ENCODE data around the gene LACTB. TPM values are rescaled to one million over a fixed set of nuclear protein-coding genes. Genes with fewer than 3 reads are reported as not detected.

Gene LACTB
- total RNA-seq, 2 experiments from 2014 or later = 12.4 to 13.5 TPM

- ATAC-seq (ENCODE audit: low read depth) (no peak), DNase-seq (no peak)
- H3K27me3 Mint-ChIP-seq = no peaks in the 10 kb centered on the region
- H3K27ac Mint-ChIP-seq = peak overlapping the region; percentile 98
- H3K4me1 Mint-ChIP-seq = peaks cover 12% of the 10 kb centered on the region
- POLR2A ChIA-PET = interaction anchor here (0.5 to 1.9 kb wide), 13 partner anchors 8 to 122 kb away, joined by 3 to 28 read pairs (median 7); partner anchors contain the start of gene RAB8B
- peak overlapping the region; percentile 98 for H3K4me3 Mint-ChIP-seq
- H3K9me3 Mint-ChIP-seq = no peaks in the 10 kb centered on the region
- H3K36me3 Mint-ChIP-seq = peaks cover 25% of the 10 kb centered on the region
Measured at GRCh38 chr15:63156086-63156710, 34.5 kb downstream of the LACTB start.

- POLR2A ChIA-PET = interaction anchor here (0.9 to 1.9 kb wide), 18 partner anchors 8 to 347 kb away, joined by 3 to 28 read pairs (median 6); partner anchors contain the start of genes LACTB, RAB8B and USP3
- Mint-ChIP-seq H3K36me3 (peaks cover 21% of the 10 kb centered on the region), H3K4me3 (peak overlapping the region; percentile 98), H3K4me1 (peaks cover 9% of the 10 kb centered on the region), H3K9me3 (no peaks in the 10 kb centered on the region), H3K27me3 (no peaks in the 10 kb centered on the region), H3K27ac (peak overlapping the region; percentile 98)
- peak; percentile 35 for DNase-seq
- ATAC-seq (ENCODE audit: low read depth) = no peak
Measured at GRCh38 chr15:63156755-63157117, 35.1 kb downstream of the LACTB start.

- POLR2A ChIA-PET = interaction anchor here (0.7 to 1.9 kb wide), 19 partner anchors 9 to 347 kb away, joined by 3 to 28 read pairs (median 6); partner anchors contain the start of genes LACTB, RAB8B and USP3
- Mint-ChIP-seq H3K4me3 (peak within 1 kb of the TSS; percentile 98), H3K27me3 (no peaks in the 10 kb centered on the region), H3K4me1 (peaks cover 9% of the 10 kb centered on the region), H3K9me3 (no peaks in the 10 kb centered on the region), H3K36me3 (peaks cover 20% of the 10 kb centered on the region), H3K27ac (peak within 1 kb of the TSS; percentile 98)
- ATAC-seq (ENCODE audit: low read depth) (peak; percentile 97), DNase-seq (peak; percentile 87)
Measured at GRCh38 chr15:63157118-63157843, 35.6 kb downstream of the LACTB start, which contains the start of gene RPS27L. Gene RPS27L, minus strand, starts transcription at chr15:63157477. Its CDS starts 72 bp downstream, at chr15:63157405.

GRCh38 chr15:63157891-63158431 lies 36.3 kb downstream of the LACTB start:
- ATAC-seq (ENCODE audit: low read depth) (peak; percentile 5), DNase-seq (peak; percentile 41)
- Mint-ChIP-seq H3K4me3 (peak overlapping the region; percentile 86), H3K36me3 (peaks cover 15% of the 10 kb centered on the region), H3K27me3 (no peaks in the 10 kb centered on the region), H3K9me3 (no peaks in the 10 kb centered on the region), H3K27ac (peak overlapping the region; percentile 89), H3K4me1 (peaks cover 6% of the 10 kb centered on the region)
- POLR2A ChIA-PET = interaction anchor here (0.7 to 1.9 kb wide), 16 partner anchors 10 to 346 kb away, joined by 3 to 28 read pairs (median 6); partner anchors contain the start of genes LACTB, RAB8B and USP3

- Mint-ChIP-seq H3K4me3 (no peak overlapping the region), H3K9me3 (no peaks in the 10 kb centered on the region), H3K4me1 (peaks cover 2% of the 10 kb centered on the region), H3K27me3 (no peaks in the 10 kb centered on the region), H3K36me3 (peaks cover 3% of the 10 kb centered on the region), H3K27ac (no peak overlapping the region)
- ATAC-seq (ENCODE audit: low read depth) = no peak
- POLR2A ChIA-PET = no interaction called here
- DNase-seq = no peak
Measured at GRCh38 chr15:63160638-63161037, 39.0 kb downstream of the LACTB start.

GRCh38 chr15:63163217-63163616 lies 41.6 kb downstream of the LACTB start:
- H3K4me3 Mint-ChIP-seq = no peak overlapping the region
- ATAC-seq (ENCODE audit: low read depth) (no peak), DNase-seq (no peak)
- H3K27ac Mint-ChIP-seq = no peak overlapping the region
- H3K4me1 Mint-ChIP-seq = peaks cover 6% of the 10 kb centered on the region
- POLR2A ChIA-PET = no interaction called here
- H3K27me3 Mint-ChIP-seq = no peaks in the 10 kb centered on the region
- H3K9me3 Mint-ChIP-seq = no peaks in the 10 kb centered on the region
- H3K36me3 Mint-ChIP-seq = peaks cover 3% of the 10 kb centered on the region

GRCh38 chr15:63165166-63165859 lies 43.7 kb downstream of the LACTB start:
- no peak overlapping the region for H3K4me3 Mint-ChIP-seq
- H3K27ac Mint-ChIP-seq = no peak overlapping the region
- no peak for DNase-seq
- H3K9me3 Mint-ChIP-seq = no peaks in the 10 kb centered on the region
- H3K27me3 Mint-ChIP-seq = no peaks in the 10 kb centered on the region
- H3K4me1 Mint-ChIP-seq = peaks cover 4% of the 10 kb centered on the region
- POLR2A ChIA-PET = interaction anchor here (1.2 kb wide), 1 partner anchor 8 kb away, joined by 4 read pairs; the partner anchor contains the start of gene RPS27L
- no peak for ATAC-seq (ENCODE audit: low read depth)
- peaks cover 2% of the 10 kb centered on the region for H3K36me3 Mint-ChIP-seq

- POLR2A ChIA-PET = interaction anchor here (0.7 to 1.3 kb wide), 3 partner anchors 9 to 112 kb away, joined by 3 to 4 read pairs (median 4); partner anchors contain the start of genes RAB8B and RPS27L
- ATAC-seq (ENCODE audit: low read depth) (peak; percentile 47), DNase-seq (no peak)
- H3K4me3 Mint-ChIP-seq = no peak overlapping the region
- no peaks in the 10 kb centered on the region for H3K9me3 Mint-ChIP-seq
- H3K36me3 Mint-ChIP-seq = peaks cover under 1% of the 10 kb centered on the region
- H3K27me3 Mint-ChIP-seq = no peaks in the 10 kb centered on the region
- no peak overlapping the region for H3K27ac Mint-ChIP-seq
- peaks cover 4% of the 10 kb centered on the region for H3K4me1 Mint-ChIP-seq
Measured at GRCh38 chr15:63166219-63166618, 44.6 kb downstream of the LACTB start.

GRCh38 chr15:63169788-63170187 lies 48.1 kb downstream of the LACTB start:
- POLR2A ChIA-PET = interaction anchor here (0.7 kb wide), 1 partner anchor 86 kb away, joined by 3 read pairs; no protein-coding TSS in a partner anchor
- Mint-ChIP-seq H3K36me3 (no peaks in the 10 kb centered on the region), H3K4me3 (no peak overlapping the region), H3K27ac (no peak overlapping the region), H3K27me3 (no peaks in the 10 kb centered on the region), H3K9me3 (no peaks in the 10 kb centered on the region), H3K4me1 (peaks cover 4% of the 10 kb centered on the region)
- ATAC-seq (ENCODE audit: low read depth) (no peak), DNase-seq (no peak)

- Mint-ChIP-seq H3K27ac (no peak overlapping the region), H3K36me3 (no peaks in the 10 kb centered on the region), H3K4me3 (no peak overlapping the region), H3K4me1 (no peaks in the 10 kb centered on the region), H3K27me3 (no peaks in the 10 kb centered on the region), H3K9me3 (no peaks in the 10 kb centered on the region)
- ATAC-seq (ENCODE audit: low read depth) = no peak
- POLR2A ChIA-PET = no interaction called here
- no peak for DNase-seq
Measured at GRCh38 chr15:63172376-63172775, 50.7 kb downstream of the LACTB start.

GRCh38 chr15:63172851-63173451 lies 51.3 kb downstream of the LACTB start:
- H3K27me3 Mint-ChIP-seq = no peaks in the 10 kb centered on the region
- no peak overlapping the region for H3K27ac Mint-ChIP-seq
- no peaks in the 10 kb centered on the region for H3K9me3 Mint-ChIP-seq
- DNase-seq = no peak
- H3K36me3 Mint-ChIP-seq = no peaks in the 10 kb centered on the region
- POLR2A ChIA-PET = no interaction called here
- H3K4me1 Mint-ChIP-seq = no peaks in the 10 kb centered on the region
- ATAC-seq (ENCODE audit: low read depth) = no peak
- no peak overlapping the region for H3K4me3 Mint-ChIP-seq

- Mint-ChIP-seq H3K4me3 (no peak overlapping the region), H3K4me1 (no peaks in the 10 kb centered on the region), H3K9me3 (no peaks in the 10 kb centered on the region), H3K27ac (no peak overlapping the region), H3K36me3 (no peaks in the 10 kb centered on the region), H3K27me3 (peaks cover 3% of the 10 kb centered on the region)
- ATAC-seq (ENCODE audit: low read depth) = no peak
- DNase-seq = no peak
- POLR2A ChIA-PET = no interaction called here
Measured at GRCh38 chr15:63176302-63176701, 54.6 kb downstream of the LACTB start.

GRCh38 chr15:63178034-63178433 lies 56.4 kb downstream of the LACTB start:
- H3K9me3 Mint-ChIP-seq = no peaks in the 10 kb centered on the region
- peaks cover 4% of the 10 kb centered on the region for H3K27me3 Mint-ChIP-seq
- ATAC-seq (ENCODE audit: low read depth) (no peak), DNase-seq (no peak)
- H3K27ac Mint-ChIP-seq = no peak overlapping the region
- POLR2A ChIA-PET = no interaction called here
- no peak overlapping the region for H3K4me3 Mint-ChIP-seq
- H3K4me1 Mint-ChIP-seq = no peaks in the 10 kb centered on the region
- no peaks in the 10 kb centered on the region for H3K36me3 Mint-ChIP-seq

Measured in activated naive CD8-positive, alpha-beta T cell treated with anti-CD3 and anti-CD28 coated beads, Interleukin-2, amount 10 ng/mL, durations not matched to agents 7 days and 5 days (primary cell).